CD14-positive monocyte (primary cell): ENCODE results near the gene GRWD1. TPM values are rescaled to one million over a fixed set of nuclear protein-coding genes. Genes with fewer than 3 reads are reported as not detected.
A peak's percentile ranks its signal among the peaks of the same experiment; 100 is the strongest.

Source experiments
- DNase-seq, 3 donors: peaks; one replicate each; pipeline ENCODE4 v3.0.0-alpha.2; 2011 to 2022
- H2AFZ ChIP-seq: 2 replicates; pipeline ENCODE4 v1.6.0; 2012; ENCODE audit warnings: mild to moderate bottlenecking, low read depth, low read length, inconsistent platforms; ENCODE audit not compliant: insufficient read depth, poor library complexity, severe bottlenecking
- H3K27ac ChIP-seq, 2 donors: 1 replicate in 1 of 2; 2 replicates in 1 of 2; pipeline ENCODE4 v1.5.1; 2012 to 2013; ENCODE audit warnings: low read length in 2 of 2, control low read depth in 1 of 2, inconsistent platforms in 1 of 2, low read depth in 1 of 2, mild to moderate bottlenecking in 1 of 2
- H3K27me3 ChIP-seq, 2 donors: one replicate each; pipeline versions ENCODE4 v1.6.0 to v1.6.1; 2011 to 2013; ENCODE audit warnings: low read length in 2 of 2; ENCODE audit not compliant: control insufficient read depth in 2 of 2, insufficient read depth in 2 of 2
- H3K36me3 ChIP-seq, 2 donors: replicated peaks in 1 of 2; 1 replicate in 1 of 2; 2 replicates in 1 of 2; pipeline versions ENCODE4 v1.5.1 to v1.6.1; 2012 to 2013; ENCODE audit warnings: low read length in 2 of 2, control low read depth in 1 of 2, inconsistent platforms in 1 of 2, mild to moderate bottlenecking in 1 of 2; ENCODE audit not compliant: insufficient read depth in 2 of 2, control insufficient read depth in 1 of 2
- H3K4me1 ChIP-seq, 2 donors: 1 replicate in 1 of 2; 2 replicates in 1 of 2; pipeline versions ENCODE4 v1.5.1 to v1.6.1; 2012 to 2013; ENCODE audit warnings: low read length in 2 of 2, control low read depth in 1 of 2, inconsistent platforms in 1 of 2, mild to moderate bottlenecking in 1 of 2, moderate library complexity in 1 of 2; ENCODE audit not compliant: insufficient read depth in 2 of 2, control insufficient read depth in 1 of 2
- H3K4me2 ChIP-seq: replicated peaks from 2 replicates; pipeline ENCODE3; 2012; ENCODE audit warnings: low read length, moderate library complexity, mild to moderate bottlenecking; ENCODE audit not compliant: poor library complexity, severe bottlenecking; ENCODE audit errors: extremely low read depth
- H3K4me3 ChIP-seq, 3 experiments: fragments of 200-600 bp in 1 of 3; sonication (generic) in 1 of 3; replicated peaks in 1 of 3; 1 replicate in 2 of 3; 2 replicates in 1 of 3; pipeline ENCODE4 v1.5.1; 2011 to 2013; ENCODE audit warnings: low read length in 3 of 3, mild to moderate bottlenecking in 3 of 3, control low read depth in 2 of 3, low read depth in 2 of 3, inconsistent platforms in 1 of 3, moderate library complexity in 1 of 3
- H3K79me2 ChIP-seq: 2 replicates; pipeline ENCODE4 v1.6.0; 2012; ENCODE audit warnings: mild to moderate bottlenecking, control low read depth, inconsistent platforms, low read length, moderate library complexity; ENCODE audit not compliant: insufficient read depth
- H3K9ac ChIP-seq: 2 replicates; pipeline ENCODE4 v1.6.0; 2017; ENCODE audit warnings: low read length, mild to moderate bottlenecking; ENCODE audit not compliant: insufficient read depth, poor library complexity, severe bottlenecking
- H3K9me3 ChIP-seq, 2 donors: replicated peaks in 1 of 2; 1 replicate in 1 of 2; 2 replicates in 1 of 2; pipeline versions ENCODE4 v1.5.1 to v1.6.1; 2012 to 2013; ENCODE audit warnings: low read length in 2 of 2, control low read depth in 1 of 2; ENCODE audit not compliant: control insufficient read depth in 1 of 2, insufficient read depth in 1 of 2
- H4K20me1 ChIP-seq: 2 replicates; pipeline ENCODE4 v1.6.0; 2012; ENCODE audit warnings: mild to moderate bottlenecking, low read length, control low read depth, moderate library complexity; ENCODE audit not compliant: insufficient read depth
- H3K27ac Mint-ChIP-seq, 7 donors: one replicate each; pipeline ENCODE4 v1.8.0; 2020; ENCODE audit warnings: mild to moderate bottlenecking in 7 of 7, mixed read lengths in 7 of 7, moderate library complexity in 6 of 7, inconsistent platforms in 2 of 7
- H3K27me3 Mint-ChIP-seq, 3 donors: one replicate each; pipeline ENCODE4 v1.8.0; 2021 to 2022; ENCODE audit warnings: low read depth in 3 of 3, mild to moderate bottlenecking in 3 of 3, mixed read lengths in 3 of 3, moderate library complexity in 3 of 3, inconsistent platforms in 1 of 3
- H3K36me3 Mint-ChIP-seq, 2 donors: one replicate each; pipeline ENCODE4 v1.8.0; 2020; ENCODE audit warnings: mixed read lengths in 2 of 2, inconsistent platforms in 1 of 2, mild to moderate bottlenecking in 1 of 2
- H3K4me1 Mint-ChIP-seq: one replicate; pipeline ENCODE4 v1.8.0; 2020; ENCODE audit warnings: mild to moderate bottlenecking, mixed read lengths
- H3K4me3 Mint-ChIP-seq, 2 donors: one replicate each; pipeline ENCODE4 v1.8.0; 2020; ENCODE audit warnings: mild to moderate bottlenecking in 2 of 2, mixed read lengths in 2 of 2, moderate library complexity in 1 of 2
- H3K9me3 Mint-ChIP-seq, 7 donors: one replicate each; pipeline ENCODE4 v1.8.0; 2020 to 2022; ENCODE audit warnings: mixed read lengths in 7 of 7, mild to moderate bottlenecking in 6 of 7, moderate library complexity in 6 of 7, inconsistent platforms in 2 of 7
- CTCF ChIP-seq: fragments of 200-600 bp; IDR thresholded peaks from one replicate; pipeline ENCODE4 v1.8.0; 2022; ENCODE audit warnings: antibody characterized with exemption, mild to moderate bottlenecking
- WGBS: methylation state at CpG from one replicate; pipeline ENCODE4 v1.1.5; 2013; ENCODE audit warnings: missing lambda C conversion rate; ENCODE audit not compliant: insufficient coverage; 5-methylcytosine and 5-hydroxymethylcytosine counted together
- intact Hi-C, 2 donors: fragments of 100-400 bp; cut with micrococcal nuclease; formaldehyde crosslinking; loops; one replicate each; pipeline versions ENCODE4 v1.15.0 to v1.15.1; 2023
- polyA plus RNA-seq, 3 donors: library from polyadenylated mRNA; depleted of rRNA in 1 of 3; unstranded in 2 of 3; stranded (reverse) in 1 of 3; fragments of 300-500 nt in 2 of 3; fragments of >200 nt in 1 of 3; fragmentation: Illumina TruSeq in 2 of 3; gene quantifications; 1 replicate in 2 of 3; 2 replicates in 1 of 3; pipeline ENCODE4 v1.2.3, GENCODE V29; 2012 to 2021

The GRWD1 gene
- polyA plus RNA-seq, 3 donors = 3.7 to 13.9 (median 10.0) TPM

GRCh38 chr19:48415806-48416221 lies 30.0 kb upstream of the GRWD1 start:
- peak overlapping the region; percentile 72 to 87 for H3K4me3 Mint-ChIP-seq
- TF ChIP-seq CTCF = no peak
- peaks cover 29% of the 10 kb centered on the region for H3K4me1 Mint-ChIP-seq
- H3K4me2 ChIP-seq = peak overlapping the region; percentile 74
- H4K20me1 ChIP-seq = no peaks in the 10 kb centered on the region
- H3K27ac ChIP-seq = no peak overlapping the region
- peak overlapping the region in 2 of 7 donors; percentile 22 to 89 for H3K27ac Mint-ChIP-seq
- intact Hi-C loops = no loop called here
- peaks cover 0 to 21% of the 10 kb centered on the region in 2 donors for H3K27me3 ChIP-seq
- peak overlapping the region; percentile 24 to 78 (median 41) for H3K4me3 ChIP-seq
- H3K9ac ChIP-seq = no peak overlapping the region
- peak overlapping the region; percentile 87 for H2AFZ ChIP-seq
- WGBS = 26% methylated on average over 29 of the region's 30 CpGs
- H3K27me3 Mint-ChIP-seq = peaks cover 28 to 42% (median 32%) of the 10 kb centered on the region in 3 donors
- no peaks in the 10 kb centered on the region for H3K79me2 ChIP-seq
- peaks cover 0 to 9% (median 1%) of the 10 kb centered on the region in 7 donors for H3K9me3 Mint-ChIP-seq
- no peaks in the 10 kb centered on the region for H3K36me3 ChIP-seq
- H3K4me1 ChIP-seq = peaks cover 23 to 30% of the 10 kb centered on the region in 2 donors
- H3K36me3 Mint-ChIP-seq = peaks cover 0 to 4% of the 10 kb centered on the region in 2 donors
- H3K9me3 ChIP-seq = no peaks in the 10 kb centered on the region
- no peak for DNase-seq

DNA sequence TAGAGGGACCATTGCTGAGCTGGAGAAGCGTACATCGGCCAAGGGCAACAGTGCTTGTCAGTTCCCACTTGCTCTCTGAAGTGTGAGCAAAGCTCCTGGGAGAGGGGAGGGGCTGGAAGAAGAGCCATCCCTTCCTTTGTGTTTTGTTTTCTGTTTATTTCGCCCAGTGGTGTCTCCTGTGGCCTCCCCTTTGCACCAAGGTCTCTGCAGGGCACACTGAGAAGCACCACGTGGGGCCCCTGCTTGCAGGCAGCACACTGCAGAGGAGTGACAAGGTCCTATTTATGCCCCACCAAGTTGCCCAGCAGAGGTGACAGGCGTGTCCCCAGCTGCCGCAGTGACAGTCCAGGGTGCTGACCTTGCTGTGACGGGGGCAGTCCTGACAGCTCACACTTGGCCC lies 28.4 kb upstream of the GRWD1 start:
- no peak overlapping the region for H3K4me3 Mint-ChIP-seq
- no peaks in the 10 kb centered on the region for H3K36me3 ChIP-seq
- H3K4me3 ChIP-seq = no peak overlapping the region
- H3K4me2 ChIP-seq = no peak overlapping the region
- intact Hi-C loops = no loop called here
- H4K20me1 ChIP-seq = no peaks in the 10 kb centered on the region
- peaks cover 29% of the 10 kb centered on the region for H3K4me1 Mint-ChIP-seq
- no peak for DNase-seq
- peaks cover 0 to 21% of the 10 kb centered on the region in 2 donors for H3K27me3 ChIP-seq
- 89% methylated on average over 7 of the region's 7 CpGs for WGBS
- peak overlapping the region in 1 of 7 donors; percentile 13 for H3K27ac Mint-ChIP-seq
- TF ChIP-seq CTCF = no peak
- peaks cover 0 to 9% (median 1%) of the 10 kb centered on the region in 7 donors for H3K9me3 Mint-ChIP-seq
- no peaks in the 10 kb centered on the region for H3K9me3 ChIP-seq
- no peaks in the 10 kb centered on the region for H3K79me2 ChIP-seq
- H3K4me1 ChIP-seq = peaks cover 23 to 30% of the 10 kb centered on the region in 2 donors
- H2AFZ ChIP-seq = no peak overlapping the region
- peaks cover 0 to 4% of the 10 kb centered on the region in 2 donors for H3K36me3 Mint-ChIP-seq
- peaks cover 25 to 42% (median 31%) of the 10 kb centered on the region in 3 donors for H3K27me3 Mint-ChIP-seq
- H3K27ac ChIP-seq = no peak overlapping the region
- H3K9ac ChIP-seq = no peak overlapping the region
